ENCODE measurements around the gene RNF208.

DNA sequence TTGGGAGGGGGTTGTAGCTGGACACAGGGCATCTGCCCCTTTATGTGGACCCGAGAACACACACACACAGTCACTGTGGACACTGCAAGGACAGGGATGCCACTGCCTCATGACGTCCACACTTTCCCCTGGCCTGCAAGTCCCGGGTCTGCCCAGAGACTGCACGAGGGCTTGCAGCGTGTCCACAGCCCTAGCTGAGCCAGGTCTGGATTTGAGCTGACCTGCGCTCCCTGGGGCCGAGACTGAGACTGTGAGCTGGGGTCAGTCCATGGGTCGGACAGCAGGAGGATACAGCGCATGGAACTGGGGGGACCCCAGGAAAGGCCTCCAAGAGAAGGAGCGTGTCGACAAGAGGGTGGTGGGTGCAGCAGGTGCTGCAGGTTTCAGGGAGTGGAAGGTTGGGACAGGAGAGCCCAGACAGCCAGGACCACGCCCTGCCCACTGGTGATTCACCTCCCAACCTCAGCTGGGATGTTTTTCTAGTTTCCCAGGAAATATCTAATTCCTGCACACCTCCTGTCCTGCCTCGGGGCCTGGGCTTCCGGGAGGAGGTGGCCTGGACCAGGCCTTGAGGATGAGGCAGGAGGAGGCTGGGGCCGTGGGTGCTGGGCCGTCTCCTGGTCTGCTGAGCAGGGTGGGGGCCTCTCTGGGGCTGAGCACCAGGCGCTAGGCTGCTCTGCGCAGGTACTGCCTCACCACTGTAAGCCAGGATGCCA, 4.5 kb upstream of the RNF208 start:
- TF ChIP-seq POLR2A (IDR thresholded peaks at IDR 0.05; ENCODE audit: low read depth, low read length): no peak
- TF ChIP-seq POLR2AphosphoS5 (IDR thresholded peaks at IDR 0.05; ENCODE audit: low read depth, low read length): no peak
- no peak for TF ChIP-seq TAF1 (IDR thresholded peaks at IDR 0.05; ENCODE audit: borderline replicate concordance, low read depth, low read length)
